NCI-H2171 (cell line): Measurements from ENCODE around the gene PRODH.
"Not testable (repeated sequence)": the region's sequence is repeated elsewhere in the genome, so short reads cannot be mapped to it uniquely, and the experiment has no call there.

Experiments used
- DNase-seq: peaks from one replicate; lab custom pipeline; 2025; lab: John Stamatoyannopoulos, UW

The PRODH gene

DNA sequence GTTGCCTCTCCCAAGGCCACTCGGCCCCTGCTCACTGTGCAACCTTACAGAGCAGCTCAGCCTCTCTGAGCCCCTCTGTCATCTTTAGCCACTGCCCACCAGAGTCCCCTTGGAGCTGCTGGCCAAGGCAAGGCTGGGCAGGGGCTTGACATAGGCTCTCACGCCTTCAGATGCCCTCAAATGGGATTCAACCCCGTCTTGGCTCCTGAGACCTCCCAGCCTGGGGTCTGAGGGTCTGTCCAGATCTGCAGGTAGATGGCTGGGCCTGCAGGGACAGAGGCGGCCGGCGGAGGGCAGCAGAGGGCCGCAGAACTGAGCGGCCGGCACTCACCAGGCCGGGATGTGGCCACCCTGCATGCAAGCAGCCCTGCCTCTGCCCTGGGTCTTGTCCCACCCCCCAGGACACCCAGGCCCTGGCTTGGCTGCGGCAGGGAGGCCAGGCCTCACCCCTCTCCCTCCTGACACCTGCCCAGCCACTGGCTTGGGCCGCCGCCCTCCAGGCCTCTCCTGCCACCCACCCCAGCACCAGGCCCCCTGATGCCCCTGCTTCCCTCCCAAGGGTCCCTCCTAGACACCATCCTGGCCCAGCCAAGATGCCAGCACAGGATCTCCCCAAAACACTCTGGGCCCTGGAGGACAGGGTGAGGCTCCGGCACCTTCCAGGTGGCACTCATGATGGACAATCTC lies 18.4 kb upstream of the PRODH start:
- not testable (repeated sequence) for DNase-seq

DNA sequence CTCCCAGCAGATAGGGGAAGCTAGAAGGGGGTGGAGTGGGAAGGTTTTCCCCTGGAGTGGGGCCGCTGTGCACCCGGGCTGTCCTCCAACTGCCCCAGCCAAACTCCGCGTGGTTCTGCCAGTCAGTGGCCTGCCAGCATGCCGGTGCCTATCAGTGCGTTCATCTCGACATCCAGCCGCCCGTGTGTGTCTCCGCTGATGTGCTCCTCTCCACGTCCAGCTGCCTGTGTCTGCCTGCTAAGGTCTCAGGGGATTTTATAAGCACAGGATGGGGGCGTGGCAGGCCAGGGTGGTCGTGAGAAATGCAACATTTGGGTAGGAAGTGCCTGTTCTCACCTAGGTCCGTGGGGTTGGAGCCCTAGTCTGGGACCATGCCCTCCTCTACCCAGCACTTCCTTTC lies 17.0 kb upstream of the PRODH start:
- not testable (repeated sequence) for DNase-seq

DNA sequence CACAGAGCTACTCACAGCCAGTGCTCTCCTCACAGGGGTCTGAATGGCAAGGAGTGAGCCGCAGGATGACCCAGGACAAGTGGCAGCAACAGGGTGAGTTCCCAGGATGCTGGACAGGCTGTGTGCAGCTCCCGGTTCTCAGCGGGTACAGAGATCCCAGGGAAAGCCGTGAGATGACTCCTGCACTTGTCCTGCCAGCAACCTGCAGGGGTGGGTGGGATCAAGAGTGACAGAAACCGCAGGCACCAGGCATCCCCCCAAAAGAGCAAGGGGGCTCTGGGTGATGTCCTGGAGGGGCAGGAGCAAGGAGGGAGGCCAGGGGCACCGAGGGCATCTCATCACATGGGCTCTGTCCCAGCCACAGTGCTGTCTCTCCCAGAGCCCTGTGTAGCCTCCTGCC lies 15.9 kb upstream of the PRODH start:
- DNase-seq: no peak

DNA sequence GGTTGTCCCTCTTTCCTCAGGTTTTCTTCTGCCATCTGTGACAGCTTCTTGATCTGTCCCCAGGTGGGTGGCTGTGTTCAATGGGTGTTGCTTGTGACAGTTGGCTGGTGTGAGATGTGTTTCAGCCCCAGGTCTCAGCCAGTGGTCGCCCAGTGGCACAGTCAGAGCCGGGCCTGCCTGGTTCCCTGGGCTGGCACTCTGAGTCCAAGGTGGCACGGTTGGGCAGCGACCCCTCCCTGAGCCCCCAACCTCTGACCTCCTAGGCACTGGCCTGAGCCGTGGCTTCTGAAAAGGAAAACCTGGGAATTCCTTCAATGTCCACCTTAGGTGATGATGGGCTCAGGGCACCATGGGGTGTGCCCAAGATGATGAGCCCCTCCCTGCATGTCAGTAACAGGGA lies 14.0 kb upstream of the PRODH start:
- no peak for DNase-seq

DNA sequence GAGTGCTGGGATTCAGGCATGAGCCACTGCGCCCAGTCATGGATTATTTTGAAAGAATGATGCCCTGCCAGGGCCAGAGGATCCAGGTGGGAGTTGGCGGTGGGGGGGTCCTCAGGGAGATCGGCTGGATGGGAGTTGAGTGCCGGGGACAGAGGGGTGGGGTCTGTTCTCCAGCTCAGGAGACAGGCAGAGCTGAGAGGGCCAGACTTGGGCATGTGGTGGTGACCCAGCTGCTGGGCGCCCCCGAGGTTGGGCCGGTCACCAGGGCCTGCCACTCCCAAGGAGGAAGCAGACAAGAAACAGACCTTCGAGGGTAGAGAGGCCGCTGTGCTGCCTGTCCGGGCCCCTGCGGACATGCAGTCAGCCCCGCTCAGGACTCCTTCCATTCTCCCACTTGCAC lies 11.8 kb upstream of the PRODH start:
- DNase-seq: no peak

DNA sequence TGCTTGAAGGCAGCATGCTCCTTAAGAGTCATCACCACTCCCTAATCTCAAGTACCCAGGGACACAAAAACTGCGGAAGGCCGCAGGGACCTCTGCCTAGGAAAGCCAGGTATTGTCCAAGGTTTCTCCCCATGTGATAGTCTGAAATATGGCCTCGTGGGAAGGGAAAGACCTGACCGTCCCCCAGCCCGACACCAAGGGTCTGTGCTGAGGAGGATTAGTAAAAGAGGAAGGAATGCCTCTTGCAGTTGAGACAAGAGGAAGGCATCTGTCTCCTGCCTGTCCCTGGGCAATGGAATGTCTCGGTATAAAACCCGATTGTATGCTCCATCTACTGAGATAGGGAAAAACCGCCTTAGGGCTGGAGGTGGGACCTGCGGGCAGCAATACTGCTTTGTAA lies 11.0 kb upstream of the PRODH start:
- DNase-seq: not testable (repeated sequence)

DNA sequence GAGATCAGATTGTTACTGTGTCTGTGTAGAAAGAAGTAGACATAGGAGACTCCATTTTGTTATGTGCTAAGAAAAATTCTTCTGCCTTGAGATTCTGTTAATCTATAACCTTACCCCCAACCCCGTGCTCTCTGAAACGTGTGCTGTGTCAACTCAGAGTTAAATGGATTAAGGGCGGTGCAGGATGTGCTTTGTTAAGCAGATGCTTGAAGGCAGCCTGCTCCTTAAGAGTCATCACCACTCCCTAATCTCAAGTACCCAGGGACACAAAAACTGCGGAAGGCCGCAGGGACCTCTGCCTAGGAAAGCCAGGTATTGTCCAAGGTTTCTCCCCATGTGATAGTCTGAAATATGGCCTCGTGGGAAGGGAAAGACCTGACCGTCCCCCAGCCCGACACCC lies 2.6 kb upstream of the PRODH start:
- not testable (repeated sequence) for DNase-seq

DNA sequence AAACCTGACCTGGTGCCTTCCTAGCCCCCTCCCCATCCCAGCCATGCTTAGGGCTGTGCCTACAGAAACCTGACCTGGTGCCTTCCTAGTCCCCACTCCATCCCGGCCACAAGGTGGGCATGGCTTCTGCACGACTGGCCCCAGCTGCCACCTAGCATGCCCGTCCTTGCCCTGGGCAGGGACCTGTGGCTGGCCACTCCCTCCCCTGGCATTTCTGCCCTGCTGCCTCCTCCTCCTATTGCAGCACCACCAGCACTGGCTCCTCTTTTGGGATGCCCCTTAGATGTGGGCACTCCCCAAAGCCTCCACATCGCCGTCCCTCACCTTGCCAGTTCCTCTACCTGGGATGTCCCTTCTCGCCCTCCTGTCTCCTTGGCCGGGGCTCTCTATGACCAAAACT lies 1.4 kb downstream of the PRODH start:
- not testable (repeated sequence) for DNase-seq

DNA sequence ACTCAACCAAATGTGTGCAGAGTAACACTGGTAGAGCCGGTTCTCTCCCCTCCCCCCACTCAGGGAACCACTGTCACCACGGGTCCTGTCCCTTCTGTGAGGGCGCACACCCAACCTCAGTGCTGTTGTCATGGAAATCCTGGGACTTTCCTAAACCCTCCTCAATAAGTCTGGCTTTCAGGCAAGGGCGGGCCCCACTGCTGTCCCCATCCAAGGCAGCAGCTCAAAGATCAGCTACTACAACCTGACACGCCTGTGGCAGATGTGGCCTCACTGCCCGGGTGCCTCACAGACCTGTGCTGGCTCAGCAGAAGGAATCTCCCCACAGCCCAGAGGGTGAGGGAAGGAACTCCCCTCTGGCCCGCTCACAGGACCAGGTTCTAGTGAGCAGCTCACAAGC lies 2.2 kb downstream of the PRODH start:
- no peak for DNase-seq

DNA sequence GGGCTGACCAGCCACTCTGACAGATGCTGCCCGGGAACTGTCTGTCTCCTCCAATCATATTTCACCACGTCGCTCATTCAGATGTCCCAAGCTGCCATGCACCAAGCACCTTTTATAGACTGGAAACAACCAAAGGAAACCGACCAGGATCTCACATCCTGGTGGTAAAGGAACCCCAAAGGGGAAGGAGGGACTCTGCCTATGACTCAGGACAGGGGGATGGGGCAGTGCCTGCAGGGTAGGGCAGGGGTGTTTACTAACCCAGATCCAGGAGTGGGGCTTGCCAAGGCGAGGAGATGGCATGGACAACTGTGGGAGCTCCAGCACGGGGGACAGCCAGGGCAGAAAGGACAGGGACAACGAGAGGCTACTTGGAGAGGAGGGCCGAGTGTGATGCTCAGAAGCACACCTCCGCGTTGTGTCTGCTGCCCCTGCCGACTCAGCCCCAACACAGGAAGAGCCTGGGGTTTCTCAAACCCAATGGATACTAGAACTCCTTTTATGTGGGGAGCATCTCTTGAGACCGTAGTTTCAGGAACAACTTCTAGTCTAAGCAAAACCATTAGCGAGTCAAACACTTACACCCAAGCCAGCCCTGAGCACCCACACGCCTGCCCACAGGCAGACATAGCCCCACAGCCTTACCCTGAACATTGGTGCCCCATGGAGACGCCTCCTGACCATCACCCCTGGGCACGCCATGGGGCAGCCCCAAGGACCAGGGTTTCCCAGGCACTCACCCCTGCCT lies 4.0 kb downstream of the PRODH start:
- no peak for DNase-seq

DNA sequence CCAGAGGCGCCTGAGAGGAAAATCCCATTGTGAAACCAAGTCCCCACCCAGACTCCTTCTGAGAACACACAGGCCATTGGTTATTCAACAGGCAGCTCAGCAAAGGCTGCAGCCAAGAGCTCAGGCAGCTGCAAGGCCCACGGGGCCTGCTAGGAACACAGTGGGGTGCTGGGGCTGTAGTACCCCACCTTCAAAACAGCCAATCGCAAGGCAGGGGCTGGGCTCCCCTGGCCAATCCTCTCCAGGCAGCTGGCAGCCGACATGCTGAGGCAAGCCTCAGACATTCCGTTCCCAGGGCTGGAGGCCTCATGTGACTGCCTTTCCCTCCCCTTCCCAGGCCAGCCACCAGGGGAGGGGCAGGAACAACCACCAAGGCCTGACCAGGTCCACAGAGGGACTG lies 6.6 kb downstream of the PRODH start:
- DNase-seq: no peak

DNA sequence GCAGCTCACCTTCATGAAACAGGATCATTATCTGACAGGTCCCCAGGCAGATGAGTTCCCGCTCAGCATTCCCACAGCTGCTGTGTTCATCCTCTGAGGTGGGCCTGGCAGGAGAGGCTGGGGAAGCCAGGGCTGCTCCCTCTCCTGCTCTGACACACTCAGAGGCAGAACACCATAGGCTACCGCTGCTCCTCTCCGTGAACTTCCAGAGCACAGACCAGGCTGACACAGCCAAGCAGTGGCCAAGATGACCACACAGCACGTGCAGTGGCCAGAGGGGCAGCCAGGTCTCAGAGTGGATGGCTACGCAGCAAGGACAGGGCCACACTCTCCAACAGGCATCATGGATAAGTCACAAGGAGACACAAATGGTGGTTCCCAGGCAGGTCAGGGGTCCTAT lies 8.5 kb downstream of the PRODH start:
- DNase-seq: no peak

DNA sequence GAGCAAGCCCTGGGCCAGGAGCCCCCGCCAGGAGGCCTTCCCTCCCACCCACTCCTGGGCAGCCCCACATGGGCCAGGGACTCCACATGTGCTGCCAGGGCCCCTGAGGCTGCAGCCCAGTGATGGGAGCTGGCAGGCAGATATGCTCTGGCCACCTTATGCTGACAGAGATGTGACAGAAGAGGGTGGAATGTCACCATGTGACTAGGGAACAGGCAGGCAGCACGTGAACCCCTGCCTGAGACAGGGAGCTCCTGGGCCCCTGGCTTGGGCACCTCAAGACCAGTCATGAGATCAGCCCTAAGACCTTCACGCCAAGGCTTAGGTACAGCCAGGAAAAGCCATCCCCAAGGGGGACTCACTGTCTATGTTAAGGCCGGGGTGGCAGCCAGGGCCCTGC lies 9.1 kb downstream of the PRODH start:
- DNase-seq: no peak

DNA sequence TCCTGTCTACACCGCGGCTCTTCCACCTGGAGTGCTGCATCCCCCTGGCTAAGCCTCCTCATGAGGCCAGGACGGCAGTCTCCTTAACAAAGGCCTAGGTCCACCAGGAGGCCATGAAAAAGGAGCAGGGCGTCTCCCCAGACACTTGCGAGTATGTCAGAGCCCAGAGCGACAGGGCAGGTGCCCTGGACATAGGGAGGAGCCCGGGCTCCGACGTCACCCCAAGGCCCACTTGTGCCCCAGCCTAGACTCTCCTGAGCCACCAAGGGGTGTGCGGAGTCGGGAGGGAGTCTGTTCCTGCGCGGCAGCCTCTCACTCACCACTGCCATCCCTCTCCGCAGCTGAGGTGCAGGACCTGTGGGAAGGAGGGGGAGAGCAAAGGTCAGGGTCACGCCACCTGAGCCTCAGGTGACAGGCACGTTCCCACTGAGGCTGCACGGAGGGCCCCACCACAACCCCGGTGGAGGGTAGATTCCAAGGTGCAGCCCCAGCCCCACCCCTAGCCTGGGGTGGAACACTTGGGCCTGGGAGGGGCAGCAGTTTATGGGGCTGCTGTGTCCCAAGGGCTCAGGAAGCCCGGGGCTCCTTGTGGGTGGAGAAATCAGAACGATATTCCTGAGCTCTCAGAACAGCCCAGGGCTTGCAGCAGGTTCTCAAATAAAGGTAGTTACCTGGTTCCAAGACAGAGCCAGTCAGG lies 10.6 kb downstream of the PRODH start:
- DNase-seq: no peak

DNA sequence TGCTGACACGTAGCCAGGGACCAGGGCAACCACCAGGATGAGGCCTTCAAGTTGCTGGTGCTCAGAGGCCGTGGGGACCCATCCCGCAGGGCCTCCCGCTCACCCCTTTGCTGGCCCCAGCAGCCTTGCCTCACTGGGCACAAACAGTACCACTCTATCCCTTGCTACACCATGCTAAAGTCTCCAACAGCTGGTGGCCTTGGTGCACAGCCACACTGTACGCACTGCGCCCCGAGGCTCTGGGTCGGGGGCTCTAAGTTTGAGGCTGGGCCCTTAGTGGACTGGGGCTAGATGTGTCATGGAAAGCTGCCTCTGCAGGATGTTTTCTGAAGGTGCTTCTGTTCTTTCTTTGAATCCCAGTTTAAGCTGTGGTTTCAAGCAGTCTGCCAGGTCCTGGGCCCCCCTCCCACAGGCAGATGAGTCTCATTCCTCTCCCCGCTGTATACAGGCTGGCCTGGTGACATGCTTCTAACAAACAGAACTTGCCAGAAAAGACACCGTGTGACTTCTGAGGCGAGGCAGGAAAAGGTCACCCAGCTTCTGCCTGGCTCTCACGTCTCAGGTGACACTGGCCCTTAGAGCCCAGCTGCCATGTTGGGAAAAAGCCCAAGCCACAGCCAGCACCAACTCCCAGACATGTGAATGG lies 15.7 kb downstream of the PRODH start:
- not testable (repeated sequence) for DNase-seq

DNA sequence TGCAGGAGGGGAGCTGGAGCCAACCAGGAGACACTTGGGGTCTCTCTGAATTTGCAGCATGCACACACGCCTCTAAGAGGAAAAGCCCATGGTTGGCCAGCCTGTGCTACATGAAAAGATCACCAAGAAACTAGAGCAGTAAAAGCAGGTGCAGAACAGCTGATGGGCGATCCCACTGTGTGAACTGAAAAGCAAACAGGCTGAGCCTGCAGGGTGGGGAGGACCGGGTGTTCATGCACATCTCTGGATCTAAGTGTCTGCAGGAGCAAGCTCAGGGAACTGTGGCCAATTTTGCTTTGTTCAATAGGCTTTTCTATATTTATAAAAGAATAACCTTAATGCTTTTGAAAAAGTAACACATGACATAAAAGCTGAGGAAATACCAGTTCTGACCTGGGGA lies 18.3 kb downstream of the PRODH start:
- DNase-seq: not testable (repeated sequence)

DNA sequence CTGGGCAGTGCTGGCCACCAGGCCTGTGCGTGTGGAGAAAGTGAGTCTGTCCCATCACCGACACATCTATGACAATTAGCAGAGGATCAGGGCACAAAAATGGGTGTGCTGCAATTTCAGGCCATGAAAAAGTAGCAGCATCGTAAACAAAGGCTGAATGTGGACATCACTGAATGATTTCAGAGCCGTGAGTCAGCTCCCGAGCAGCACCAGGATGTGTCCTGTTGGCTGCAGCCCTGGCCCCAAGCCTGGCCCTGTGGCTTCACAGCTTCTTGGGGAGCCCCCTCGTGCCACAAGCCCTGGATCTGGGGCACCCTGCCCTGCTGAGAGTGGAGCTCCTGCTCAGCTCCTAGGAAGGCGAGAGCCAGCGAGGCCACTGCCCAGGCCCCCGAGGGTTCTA lies 20.5 kb downstream of the PRODH start:
- DNase-seq: not testable (repeated sequence)

DNA sequence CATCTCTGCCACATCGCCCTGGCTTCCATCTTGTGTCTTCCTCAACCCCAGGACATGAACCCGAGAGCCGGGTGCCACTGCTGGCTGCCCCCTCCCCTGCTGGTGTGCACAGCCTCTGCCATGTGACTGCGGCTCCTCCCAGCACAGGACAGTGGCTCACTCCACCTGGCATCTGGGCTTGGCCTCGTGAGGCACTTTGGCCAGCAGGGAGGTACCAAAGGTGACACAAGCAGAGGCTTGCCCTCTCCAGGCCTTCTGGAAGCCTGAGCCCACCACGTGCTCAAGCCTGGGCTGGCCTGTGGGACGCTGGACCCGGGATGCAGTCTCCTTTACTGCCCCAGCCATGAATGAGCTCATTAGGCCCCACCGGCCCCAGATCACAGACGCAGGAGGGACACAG lies 21.5 kb downstream of the PRODH start:
- DNase-seq: not testable (repeated sequence)

DNA sequence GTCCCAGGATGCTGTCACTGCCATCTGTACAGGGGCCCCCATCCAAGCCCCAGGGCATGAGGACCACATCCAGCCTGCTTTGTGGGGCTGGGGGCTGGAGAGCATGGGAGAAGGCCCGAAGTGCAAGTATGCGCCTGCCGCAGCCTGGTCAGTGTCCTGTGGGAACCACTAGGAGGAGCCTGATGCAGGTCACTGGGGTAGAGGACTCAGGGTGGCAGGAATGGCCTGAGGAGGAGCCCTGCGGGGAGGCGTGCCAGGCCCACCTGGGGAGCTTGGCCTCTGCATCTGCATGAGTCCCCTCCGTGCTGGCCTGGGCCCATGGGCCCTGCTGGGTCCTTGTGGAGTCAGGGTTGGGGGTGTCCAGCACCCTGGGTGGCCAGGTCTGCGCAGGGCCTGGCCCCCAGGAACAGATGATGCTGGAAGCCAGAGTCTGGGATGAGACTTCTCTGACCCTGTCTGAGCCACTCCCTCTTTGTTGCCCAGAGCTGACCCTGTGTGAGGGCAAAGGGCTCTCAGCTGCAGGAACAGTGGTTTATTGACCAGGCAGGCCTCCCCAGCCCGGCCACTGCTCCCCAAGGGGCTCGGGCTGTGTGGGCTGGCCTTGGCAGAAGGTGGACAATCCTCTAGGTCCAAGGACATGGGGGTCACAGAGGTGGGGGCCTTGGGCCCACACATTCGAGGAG lies 23.7 kb downstream of the PRODH start:
- DNase-seq: not testable (repeated sequence)

DNA sequence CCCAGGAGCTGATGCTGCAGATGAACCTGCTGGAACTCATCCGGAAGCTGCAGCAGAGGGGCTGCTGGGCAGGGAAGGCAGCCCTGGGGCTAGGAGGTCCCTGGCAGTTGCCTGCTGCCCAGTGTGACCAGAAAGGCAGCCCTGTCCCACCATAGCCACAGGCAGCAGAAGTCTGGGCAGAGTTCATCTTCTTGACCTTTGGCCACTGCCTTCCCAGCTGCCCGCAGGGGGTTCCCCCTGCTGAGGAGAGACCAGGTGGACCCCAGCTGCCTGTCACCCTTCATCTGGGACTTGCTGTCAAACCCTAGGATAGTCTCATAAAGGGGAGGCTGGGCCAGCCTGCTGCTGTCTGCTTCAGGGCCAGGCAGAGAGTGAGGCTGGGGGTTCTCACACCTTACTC lies 24.6 kb downstream of the PRODH start:
- DNase-seq: not testable (repeated sequence)

DNA sequence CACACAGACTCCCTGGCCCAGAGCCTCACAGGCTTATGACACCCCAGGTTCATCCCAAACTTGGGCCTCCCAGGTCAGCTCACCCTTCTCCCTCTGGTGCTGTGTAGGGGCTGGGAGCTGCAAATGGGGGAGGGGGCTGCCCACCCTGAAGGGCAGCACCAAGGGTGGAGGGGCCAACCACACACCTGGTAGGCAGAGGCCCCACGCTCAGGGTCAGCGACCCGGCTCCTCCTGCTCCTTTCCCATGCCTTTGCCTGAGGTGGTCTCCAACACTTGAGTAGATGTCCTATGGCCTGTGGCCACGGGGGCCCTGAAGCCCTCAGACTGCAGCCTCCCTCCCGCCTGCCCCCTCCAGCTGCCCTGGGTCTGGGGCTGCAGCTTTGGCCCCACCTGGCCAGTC lies 26.5 kb downstream of the PRODH start:
- DNase-seq: no peak

DNA sequence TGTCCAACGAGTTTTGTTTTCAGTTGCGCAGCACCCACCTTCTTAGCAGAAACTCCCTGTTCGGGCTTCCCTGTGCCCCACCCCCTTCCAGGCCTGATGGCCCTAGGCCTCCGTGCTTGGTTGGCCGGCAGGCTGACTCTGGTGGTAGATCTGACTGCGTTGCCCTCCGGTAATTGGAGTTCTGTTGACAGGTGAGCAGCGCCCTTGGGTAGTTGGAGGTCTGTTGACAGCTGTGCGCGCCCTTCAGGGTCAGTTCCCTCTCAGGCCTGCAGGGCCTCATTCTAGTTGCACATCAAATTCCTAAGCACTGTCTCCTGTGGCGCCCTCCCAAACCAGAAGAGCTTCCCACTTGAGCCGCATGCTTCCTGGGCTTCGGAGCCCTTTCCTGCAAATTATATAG lies 29.2 kb downstream of the PRODH start:
- no peak for DNase-seq
